HepG2 (cell line): ENCODE data around the gene NELFCD. TPM values are rescaled to one million over a fixed set of nuclear protein-coding genes. Genes with fewer than 3 reads are reported as not detected.
A peak's percentile ranks its signal among the peaks of the same experiment; 100 is the strongest.

Source experiments
- ATAC-seq: fragments of 200-7000 bp; cut with Tn5 transposase; 3 replicates; pipeline ENCODE4 v1.9.1; 2020; ENCODE audit warnings: mild to moderate bottlenecking, moderate library complexity
- BruUV-seq: library from RNA; stranded (reverse); fragments of 400-500 nt; replicated peaks from 2 replicates; lab custom pipeline; 2021; lab: Mats Ljungman, UMichigan
- CTCF ChIA-PET: fragments of 300-600 bp; formaldehyde crosslinking; extraction: SDS; loops from one replicate; lab custom pipeline; 2021; ENCODE audit warnings: low total read pairs, inconsistent platforms, low intra/inter-chr PET ratio; lab: Yijun Ruan, JAX
- POLR2A ChIA-PET: fragments of 350-600 bp; sonication (Branson Sonifier 250); formaldehyde crosslinking; loops from one replicate; lab custom pipeline; 2020; ENCODE audit warnings: antibody characterized with exemption, inconsistent platforms; lab: Yijun Ruan, JAX
- DNase-seq: peaks from one replicate; pipeline ENCODE4 v3.0.0-alpha.2; 2015; ENCODE audit warnings: low spot score
- FAIRE-seq: peaks from 3 replicates; lab custom pipeline; 2011; peaks lifted over from hg19 to GRCh38; lab: Jason Lieb, UNC
- H2AFZ ChIP-seq: one replicate; pipeline ENCODE4 v1.6.1; 2011; ENCODE audit warnings: low read length, inconsistent platforms
- H3K27ac ChIP-seq: fragments of 300-600 bp; 3 replicates; pipeline ENCODE4 v1.8.0; 2011; ENCODE audit warnings: mixed run types, mild to moderate bottlenecking, mixed read lengths, low read length, inconsistent platforms; ENCODE audit not compliant: insufficient read depth; ENCODE audit errors: extremely low read length
- H3K27me3 ChIP-seq, 2 experiments: fragments of 200-600 bp in 1 of 2; 2 replicates in 1 of 2; 3 replicates in 1 of 2; pipeline versions ENCODE4 v1.6.0 to v1.8.0; 2011; ENCODE audit warnings: low read length in 2 of 2, mild to moderate bottlenecking in 2 of 2, moderate library complexity in 2 of 2, inconsistent platforms in 1 of 2; ENCODE audit not compliant: insufficient read depth in 2 of 2, control insufficient read depth in 1 of 2
- H3K36me3 ChIP-seq, 2 experiments: fragments of 200-600 bp in 1 of 2; replicated peaks in 1 of 2; 2 replicates in 1 of 2; 3 replicates in 1 of 2; pipeline versions ENCODE4 v1.5.1 to v1.8.0; 2011; ENCODE audit warnings: low read length in 2 of 2, inconsistent platforms in 1 of 2; ENCODE audit not compliant: insufficient read depth in 2 of 2, control insufficient read depth in 1 of 2
- H3K4me1 ChIP-seq: 2 replicates; pipeline ENCODE4 v1.5.1; 2012; ENCODE audit warnings: low read length, inconsistent platforms; ENCODE audit not compliant: insufficient read depth
- H3K4me2 ChIP-seq: 2 replicates; pipeline ENCODE4 v1.6.0; 2011; ENCODE audit warnings: low read depth, low read length, inconsistent platforms
- H3K4me3 ChIP-seq, 3 experiments: fragments of 200-600 bp in 1 of 3; sonication (generic), shearing (Covaris generic) in 1 of 3; replicated peaks in 1 of 3; 2 replicates each; pipeline ENCODE4 v1.5.1; 2011 to 2016; ENCODE audit warnings: low read length in 3 of 3, inconsistent platforms in 2 of 3, low read depth in 2 of 3, mild to moderate bottlenecking in 2 of 3, control low read depth in 1 of 3, mixed read lengths in 1 of 3; ENCODE audit not compliant: insufficient read depth in 1 of 3
- H3K79me2 ChIP-seq: one replicate; pipeline ENCODE4 v1.6.1; 2011; ENCODE audit warnings: low read length, inconsistent platforms; ENCODE audit not compliant: insufficient read depth
- H3K9ac ChIP-seq: 2 replicates; pipeline ENCODE4 v1.6.0; 2011; ENCODE audit warnings: mild to moderate bottlenecking, low read depth, low read length, inconsistent platforms; ENCODE audit not compliant: insufficient read depth
- H3K9me3 ChIP-seq: 2 replicates; pipeline ENCODE4 v1.5.1; 2012; ENCODE audit warnings: mild to moderate bottlenecking, low read length
- H4K20me1 ChIP-seq: 2 replicates; pipeline ENCODE4 v1.6.0; 2011; ENCODE audit warnings: inconsistent platforms, mild to moderate bottlenecking, low read length, moderate library complexity; ENCODE audit not compliant: insufficient read depth
- ZFY ChIP-seq: sonication (generic); formaldehyde crosslinking; IDR thresholded peaks from 2 replicates; pipeline ENCODE4 v1.4.0; 2020; ENCODE audit warnings: missing genetic modification reagents
- ZNF337 ChIP-seq: sonication (generic); formaldehyde crosslinking; IDR thresholded peaks from 2 replicates; pipeline ENCODE4 v1.5.1; 2020; ENCODE audit warnings: missing genetic modification reagents, low read depth, mild to moderate bottlenecking, borderline replicate concordance
- ZNF550 ChIP-seq: sonication (generic); formaldehyde crosslinking; IDR thresholded peaks from 2 replicates; pipeline ENCODE4 v1.4.0; 2020; ENCODE audit warnings: mild to moderate bottlenecking, missing genetic modification reagents, borderline replicate concordance
- ZNF556 ChIP-seq: sonication (generic); formaldehyde crosslinking; IDR thresholded peaks from 2 replicates; pipeline ENCODE4 v1.4.0; 2020; ENCODE audit warnings: mild to moderate bottlenecking, missing genetic modification reagents, borderline replicate concordance
- ZNF883 ChIP-seq: sonication (generic); formaldehyde crosslinking; IDR thresholded peaks from 2 replicates; pipeline ENCODE4 v1.5.1; 2020; ENCODE audit warnings: mild to moderate bottlenecking, missing genetic modification reagents; ENCODE audit errors: not compliant biosample characterization
- WGBS: methylation state at CpG from one replicate; pipeline ENCODE4 v1.1.6; 2017; ENCODE audit warnings: low lambda C conversion rate; 5-methylcytosine and 5-hydroxymethylcytosine counted together
- in situ Hi-C: cut with HindIII; loops from 2 replicates; pipeline ENCODE4 v1.10.0; 2017; ENCODE audit warnings: low pct_unique_long_range_greater_than_20kb; ENCODE audit not compliant: extremely low pct_ligation_motif_present
- intact Hi-C: fragments of 100-400 bp; cut with micrococcal nuclease; formaldehyde crosslinking; loops from one replicate; pipeline ENCODE4 v1.10.0; 2022; ENCODE audit not compliant: unreplicated experiment
- polyA plus RNA-seq, 8 experiments: library from polyadenylated mRNA; depleted of rRNA in 3 of 8; stranded (reverse) in 7 of 8; unstranded in 1 of 8; fragments of >200 nt; fragmentation: Illumina TruSeq in 4 of 8; extraction: Trizol in 4 of 8; gene quantifications; 2 replicates each; pipeline versions ENCODE4 v1.2.1 to v1.2.3, GENCODE V29; 2011 to 2016; ENCODE audit warnings: low read depth in 4 of 8, missing spikeins in 1 of 8, mixed read lengths in 1 of 8; ENCODE audit not compliant: insufficient read depth in 1 of 8
- total RNA-seq, 5 experiments: library from RNA; depleted of rRNA; stranded (reverse); fragments of >200 nt; fragmentation: Illumina TruSeq; extraction: Trizol; gene quantifications; 2 replicates each; pipeline ENCODE4 v1.2.3, GENCODE V29; 2016; ENCODE audit warnings: low read depth in 1 of 5
- TF ChIP-seq, protein P1 (sequence below): sonication (generic); formaldehyde crosslinking; IDR thresholded peaks from 2 replicates; pipeline ENCODE4 v1.5.0; 2020; ENCODE audit warnings: missing genetic modification reagents
- TF ChIP-seq, protein P2 (sequence below): sonication (generic); formaldehyde crosslinking; IDR thresholded peaks from 2 replicates; pipeline ENCODE4 v1.5.0; 2020; ENCODE audit warnings: missing genetic modification reagents, mild to moderate bottlenecking, borderline replicate concordance

NELFCD gene
- total and polyA plus RNA-seq, 2 of the 13 experiments (the other 11 are each of a cell fraction or from before 2014, with no cell fraction given), result 159 to 203 TPM

DNA sequence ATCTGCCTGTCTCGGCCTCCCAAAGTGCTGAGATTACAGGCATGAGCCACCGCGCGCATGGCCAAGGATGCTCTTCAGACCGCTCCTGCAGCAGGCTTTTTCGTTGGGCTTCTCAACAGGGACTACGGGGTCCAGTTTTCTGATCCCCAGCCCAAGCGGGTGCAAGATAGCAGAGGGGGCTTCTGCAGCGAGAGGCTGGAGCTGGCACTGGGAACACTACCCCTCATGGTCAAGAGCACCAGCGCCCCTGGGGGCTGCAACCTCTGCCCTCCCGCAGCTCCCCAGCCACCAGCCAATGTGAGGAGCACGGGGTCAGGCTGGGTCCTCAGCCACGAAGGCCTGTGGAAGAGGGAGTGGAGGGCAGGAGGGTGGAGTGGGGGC, 20.0 kb downstream of the NELFCD start:
- DNase-seq (no peak), ATAC-seq (no peak), FAIRE-seq (no peak)
- no peak for TF ChIP-seq ZNF556 (CRISPR knock-in tag)
- peak; percentile 3; the same call in 1 of the 2 replicates for TF ChIP-seq ZFY
- TF ChIP-seq, protein P1, sequence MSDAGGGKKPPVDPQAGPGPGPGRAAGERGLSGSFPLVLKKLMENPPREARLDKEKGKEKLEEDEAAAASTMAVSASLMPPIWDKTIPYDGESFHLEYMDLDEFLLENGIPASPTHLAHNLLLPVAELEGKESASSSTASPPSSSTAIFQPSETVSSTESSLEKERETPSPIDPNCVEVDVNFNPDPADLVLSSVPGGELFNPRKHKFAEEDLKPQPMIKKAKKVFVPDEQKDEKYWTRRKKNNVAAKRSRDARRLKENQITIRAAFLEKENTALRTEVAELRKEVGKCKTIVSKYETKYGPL (CRISPR knock-in tag), result no peak
- no peak for TF ChIP-seq ZNF337 (CRISPR knock-in tag)
- 0 out of 2 replicates have a peak, but pooled peaks have one; percentile 3 for TF ChIP-seq ZNF550
- TF ChIP-seq, protein P2, sequence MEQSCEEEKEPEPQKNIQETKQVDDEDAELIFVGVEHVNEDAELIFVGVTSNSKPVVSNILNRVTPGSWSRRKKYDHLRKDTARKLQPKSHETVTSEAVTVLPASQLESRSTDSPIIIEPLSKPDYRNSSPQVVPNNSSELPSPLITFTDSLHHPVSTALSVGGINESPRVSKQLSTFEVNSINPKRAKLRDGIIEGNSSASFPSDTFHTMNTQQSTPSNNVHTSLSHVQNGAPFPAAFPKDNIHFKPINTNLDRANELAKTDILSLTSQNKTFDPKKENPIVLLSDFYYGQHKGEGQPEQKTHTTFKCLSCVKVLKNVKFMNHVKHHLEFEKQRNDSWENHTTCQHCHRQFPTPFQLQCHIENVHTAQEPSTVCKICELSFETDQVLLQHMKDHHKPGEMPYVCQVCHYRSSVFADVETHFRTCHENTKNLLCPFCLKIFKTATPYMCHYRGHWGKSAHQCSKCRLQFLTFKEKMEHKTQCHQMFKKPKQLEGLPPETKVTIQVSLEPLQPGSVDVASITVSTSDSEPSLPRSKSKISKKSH, result peak; percentile 17; the same call in 1 of the 2 replicates
- peak; percentile 33 for TF ChIP-seq ZNF883 (CRISPR knock-in tag)
- no peaks in the 10 kb centered on the region for H4K20me1 ChIP-seq
- ChIA-PET POLR2A (interaction anchor here (0.9 to 1.1 kb wide), 2 partner anchors 31 to 50 kb away, joined by 3 to 4 read pairs; partner anchors contain the start of gene ATP5F1E), CTCF (no interaction called here)
- peak overlapping the region; percentile 8; the same call in 1 of the 2 replicates for H3K4me2 ChIP-seq
- 79% methylated on average over 12 of the region's 13 CpGs for WGBS
- no peaks in the 10 kb centered on the region for H3K79me2 ChIP-seq
- H3K27me3 ChIP-seq, result peaks cover 2 to 27% of the 10 kb centered on the region in 2 experiments
- BruUV-seq, result no TSS peak
- H3K4me3 ChIP-seq, result peak overlapping the region in 1 of 3 experiments; percentile 6; a peak in 1 of 6 replicates
- intact Hi-C loops (no loop called here), in situ Hi-C loops (no loop called here)
- H2AFZ ChIP-seq, result no peak overlapping the region
- H3K27ac ChIP-seq, result no peak overlapping the region
- no peak overlapping the region for H3K9ac ChIP-seq
- peaks cover 0 to 1% of the 10 kb centered on the region in 2 experiments; a peak in 2 of 5 replicates for H3K36me3 ChIP-seq
- H3K4me1 ChIP-seq, result peaks cover 70% of the 10 kb centered on the region
- H3K9me3 ChIP-seq, result no peaks in the 10 kb centered on the region
